ENCODE measurements around the gene ITGA2B. TPM values are rescaled to one million over a fixed set of nuclear protein-coding genes. Genes with fewer than 3 reads are reported as not detected.

The ITGA2B gene
- total and polyA plus RNA-seq, 2 of the 8 experiments (the other 6 are each of a cell fraction or from before 2014, with no cell fraction given) = 6.9 to 12.3 TPM

DNA sequence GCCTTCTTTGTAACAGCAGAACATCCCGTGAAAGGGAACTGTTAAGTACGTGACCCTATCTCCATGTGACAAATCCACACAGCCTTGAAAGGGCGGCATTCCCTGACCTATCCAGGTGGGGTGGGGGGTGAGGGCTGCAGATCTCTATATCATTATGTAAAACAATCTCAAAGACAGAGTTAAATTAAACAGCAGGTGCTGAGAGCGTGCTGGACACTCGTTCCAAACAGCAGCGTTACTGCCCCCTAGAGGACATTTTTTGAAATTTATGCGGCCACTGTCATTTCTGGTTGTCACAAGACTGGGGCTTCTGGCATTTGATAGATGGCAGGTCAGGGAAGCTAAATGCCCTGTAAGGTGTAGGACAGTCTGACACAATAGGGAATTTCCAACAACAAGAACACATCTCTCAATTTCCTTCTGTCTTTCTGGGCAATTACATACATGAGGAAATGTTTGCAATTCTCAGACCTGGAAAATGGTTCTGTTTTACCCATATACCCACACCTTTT is 58.1 kb downstream of the ITGA2B start:
- Histone ChIP-seq H3K27ac (ENCODE audit: low read depth, low read length) (no peak overlapping the region), H3K79me1 (ENCODE audit: low read depth, low read length) (no peaks in the 10 kb centered on the region), H2BK120ac (replicated peaks; ENCODE audit: low read depth, low read length) (no peak overlapping the region), H2AFZ (ENCODE audit: low read length) (no peak overlapping the region), H3K9ac (replicated peaks in 1 of 4; ENCODE audit: extremely low read depth in 1 of 4, low read depth in 3 of 4, low read length in 3 of 4) (no peak overlapping the region), H4K20me1 (replicated peaks in 1 of 2; ENCODE audit: control insufficient read depth in 1 of 2, insufficient read depth in 2 of 2, low read length in 2 of 2) (no peaks in the 10 kb centered on the region), H3K56ac (replicated peaks; ENCODE audit: insufficient read length, low read depth, low read length) (no peak overlapping the region), H3K23me2 (ENCODE audit: low read depth, low read length) (no peaks in the 10 kb centered on the region; the same call in 1 of the 2 replicates), H2BK5ac (ENCODE audit: low read depth, low read length) (no peak overlapping the region), H3K4me3 (ENCODE audit: extremely low read depth in 1 of 4, insufficient read depth in 2 of 4, low read depth in 3 of 4, low read length in 4 of 4) (no peak overlapping the region), H4K91ac (replicated peaks; ENCODE audit: insufficient read length, low read length) (no peak overlapping the region), H3K4me1 (replicated peaks in 1 of 4; ENCODE audit: control insufficient read depth in 3 of 4, insufficient read depth in 4 of 4, low read length in 3 of 4) (peaks cover 0 to 2% (median 2%) of the 10 kb centered on the region in 4 experiments; a peak in 4 of 7 replicates), H3K36me3 (ENCODE audit: control insufficient read depth in 2 of 4, insufficient read depth in 4 of 4, low read length in 3 of 4) (no peaks in the 10 kb centered on the region), H3K4ac (replicated peaks; ENCODE audit: insufficient read length, low read depth, low read length) (no peak overlapping the region), H2BK15ac (ENCODE audit: low read length) (no peak overlapping the region), H2BK20ac (ENCODE audit: low read length) (no peak overlapping the region), H2AK5ac (ENCODE audit: low read depth, low read length) (no peak overlapping the region), H3K18ac (ENCODE audit: extremely low read depth, low read length) (no peak overlapping the region), H3K23ac (ENCODE audit: insufficient read length) (no peak overlapping the region), H4K8ac (ENCODE audit: extremely low read depth, insufficient read depth, low read length) (no peak overlapping the region), H3K9me3 (ENCODE audit: insufficient read depth in 2 of 2, low read depth in 1 of 2, low read length in 1 of 2) (no peaks in the 10 kb centered on the region), H2BK12ac (ENCODE audit: low read depth, low read length) (no peak overlapping the region), H3K4me2 (ENCODE audit: insufficient read depth in 1 of 2, low read depth in 2 of 2, low read length in 2 of 2) (no peak overlapping the region), H3K79me2 (ENCODE audit: control insufficient read depth in 1 of 2, insufficient read depth in 2 of 2, low read length in 2 of 2) (no peaks in the 10 kb centered on the region), H3K14ac (ENCODE audit: insufficient read length) (no peak overlapping the region), H4K5ac (ENCODE audit: insufficient read length, low read depth, low read length) (no peak overlapping the region), H3K27me3 (replicated peaks in 1 of 4; ENCODE audit: control insufficient read depth in 3 of 4, extremely low read depth in 1 of 4, insufficient read depth in 3 of 4, low read length in 3 of 4) (peaks cover 0 to 2% (median under 1%) of the 10 kb centered on the region in 4 experiments; a peak in 3 of 7 replicates)
- FAIRE-seq = peak; percentile 55
- 23% methylated on average over 7 of the region's 7 CpGs; no CpG with 5 or more reads in 1 of the 2 experiments for WGBS, 2 experiments (ENCODE audit: extremely low coverage in 1 of 2, insufficient coverage in 1 of 2, insufficient read length in 1 of 2, insufficient replicate concordance in 2 of 2, low coverage in 1 of 2, low lambda C conversion rate in 2 of 2, missing lambda C conversion rate in 1 of 2)
- TF ChIP-seq SIN3A (conservative IDR thresholded peaks at IDR 0.05 in 1 of 2, IDR thresholded peaks at IDR 0.05 in 1 of 2; ENCODE audit: low read depth in 1 of 2, low read length in 2 of 2) (peak; percentile 66 to 79; a peak in 1 of 4 replicates), RAD21 (IDR thresholded peaks at IDR 0.05 in 1 of 2, conservative IDR thresholded peaks at IDR 0.05 in 1 of 2; ENCODE audit: low read depth in 2 of 2, low read length in 2 of 2) (peak; percentile 66 to 73), HDAC6 (IDR thresholded peaks at IDR 0.05; ENCODE audit: low read depth, low read length) (no peak)
- TF ChIP-seq, protein P1, sequence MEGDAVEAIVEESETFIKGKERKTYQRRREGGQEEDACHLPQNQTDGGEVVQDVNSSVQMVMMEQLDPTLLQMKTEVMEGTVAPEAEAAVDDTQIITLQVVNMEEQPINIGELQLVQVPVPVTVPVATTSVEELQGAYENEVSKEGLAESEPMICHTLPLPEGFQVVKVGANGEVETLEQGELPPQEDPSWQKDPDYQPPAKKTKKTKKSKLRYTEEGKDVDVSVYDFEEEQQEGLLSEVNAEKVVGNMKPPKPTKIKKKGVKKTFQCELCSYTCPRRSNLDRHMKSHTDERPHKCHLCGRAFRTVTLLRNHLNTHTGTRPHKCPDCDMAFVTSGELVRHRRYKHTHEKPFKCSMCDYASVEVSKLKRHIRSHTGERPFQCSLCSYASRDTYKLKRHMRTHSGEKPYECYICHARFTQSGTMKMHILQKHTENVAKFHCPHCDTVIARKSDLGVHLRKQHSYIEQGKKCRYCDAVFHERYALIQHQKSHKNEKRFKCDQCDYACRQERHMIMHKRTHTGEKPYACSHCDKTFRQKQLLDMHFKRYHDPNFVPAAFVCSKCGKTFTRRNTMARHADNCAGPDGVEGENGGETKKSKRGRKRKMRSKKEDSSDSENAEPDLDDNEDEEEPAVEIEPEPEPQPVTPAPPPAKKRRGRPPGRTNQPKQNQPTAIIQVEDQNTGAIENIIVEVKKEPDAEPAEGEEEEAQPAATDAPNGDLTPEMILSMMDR (IDR thresholded peaks at IDR 0.05; ENCODE audit: control extremely low read depth in 1 of 3, insufficient read depth in 1 of 3, low read depth in 1 of 3, low read length in 3 of 3) = peak; percentile 53 to 79 (median 77)
- peak in 1 of 2 experiments; percentile 86 for DNase-seq (ENCODE audit: low read depth in 1 of 2, low spot score in 2 of 2)
- CTCF ChIA-PET (ENCODE audit: partially characterized antibody) = interaction anchor here (0.7 to 11.0 kb wide), 34 partner anchors 10 to 275 kb away, joined by 3 to 158 read pairs (median 6); partner anchors contain the start of genes GRN and UBTF
- POLR2A ChIA-PET (ENCODE audit: partially characterized antibody) = interaction anchor here (0.7 to 3.1 kb wide), 8 partner anchors 12 to 142 kb away, joined by 3 to 15 read pairs (median 4); partner anchors contain the start of gene GRN
